ENCODE data around the gene RPS21.

- TF ChIP-seq ZNF8 (CRISPR knock-in tag; IDR thresholded peaks at IDR 0.05) (no peak), PATZ1 (CRISPR knock-in tag; IDR thresholded peaks at IDR 0.05; ENCODE audit: borderline replicate concordance) (no peak), SNAI2 (CRISPR knock-in tag; IDR thresholded peaks at IDR 0.05) (no peak), ESRRG (CRISPR knock-in tag; IDR thresholded peaks at IDR 0.05) (no peak), OSR1 (CRISPR knock-in tag; IDR thresholded peaks at IDR 0.05) (no peak), RARB (CRISPR knock-in tag; IDR thresholded peaks at IDR 0.05) (no peak), ZFP3 (CRISPR knock-in tag; IDR thresholded peaks at IDR 0.05) (no peak), ZNF70 (CRISPR knock-in tag; IDR thresholded peaks at IDR 0.05) (no peak), TCF4 (CRISPR knock-in tag; IDR thresholded peaks at IDR 0.05; ENCODE audit: borderline replicate concordance) (no peak), POU6F1 (CRISPR knock-in tag; IDR thresholded peaks at IDR 0.05; ENCODE audit: borderline replicate concordance, low read depth) (no peak), ARNTL (CRISPR knock-in tag; IDR thresholded peaks at IDR 0.05; ENCODE audit: borderline replicate concordance, low read depth) (no peak), ISL1 (CRISPR knock-in tag; IDR thresholded peaks at IDR 0.05) (no peak), PPARA (CRISPR knock-in tag; IDR thresholded peaks at IDR 0.05; ENCODE audit: borderline replicate concordance) (no peak)
Measured at GRCh38 chr20:62361799-62362589, 24.9 kb upstream of the RPS21 start.

All from SK-N-SH treated with all-trans-retinoic acid at 6 μM for 48 hours (cell line).